Gastrocnemius medialis (tissue), 4 donors: ENCODE data around the gene SLC11A1. TPM values are rescaled to one million over a fixed set of nuclear protein-coding genes. Genes with fewer than 3 reads are reported as not detected.

Source experiments
- ATAC-seq, 2 donors: fragments of 150-250 bp; one replicate each; pipeline ENCODE4 v1.9.1; 2016
- DNase-seq, 2 donors: peaks; one replicate each; pipeline ENCODE4 v3.0.0-alpha.2; 2019
- H3K27ac ChIP-seq, 4 donors: fragments of 200-600 bp; sonication (generic); 1 replicate in 1 of 4; 2 replicates in 3 of 4; pipeline ENCODE4 v1.5.1; 2016 to 2018; ENCODE audit warnings: mild to moderate bottlenecking in 2 of 4, moderate library complexity in 1 of 4
- H3K27me3 ChIP-seq, 3 donors: fragments of 200-600 bp; sonication (generic) in 2 of 3; 1 replicate in 1 of 3; 2 replicates in 2 of 3; pipeline versions ENCODE4 v1.5.1 to v1.6.0; 2016 to 2019; ENCODE audit warnings: mild to moderate bottlenecking in 1 of 3, moderate library complexity in 1 of 3
- H3K36me3 ChIP-seq, 2 donors: fragments of 200-600 bp; sonication (generic) in 1 of 2; one replicate each; pipeline ENCODE4 v1.5.1; 2017 to 2018
- H3K4me1 ChIP-seq, 2 donors: fragments of 200-600 bp; sonication (generic) in 1 of 2; one replicate each; pipeline ENCODE4 v1.5.1; 2016 to 2017; ENCODE audit warnings: mild to moderate bottlenecking in 2 of 2
- H3K4me3 ChIP-seq, 4 donors: fragments of 200-600 bp; sonication (generic) in 3 of 4; 1 replicate in 1 of 4; 2 replicates in 3 of 4; pipeline ENCODE4 v1.5.1; 2016 to 2019; ENCODE audit warnings: mild to moderate bottlenecking in 2 of 4
- H3K9me3 ChIP-seq, 3 donors: fragments of 200-600 bp; sonication (generic) in 2 of 3; 1 replicate in 1 of 3; 2 replicates in 2 of 3; pipeline ENCODE4 v1.5.1; 2016 to 2019
- CTCF ChIP-seq, 5 experiments: fragments of 450-650 bp in 3 of 5; fragments of 200-600 bp in 2 of 5; sonication (generic) in 2 of 5; IDR thresholded peaks in 4 of 5; conservative IDR thresholded peaks in 1 of 5; 1 replicate in 4 of 5; 2 replicates in 1 of 5; pipeline ENCODE4 v1.5.1; 2016 to 2019; ENCODE audit warnings: antibody characterized with exemption in 5 of 5, mild to moderate bottlenecking in 3 of 5, moderate library complexity in 3 of 5
- POLR2A ChIP-seq, 2 donors: fragments of 450-650 bp; IDR thresholded peaks; one replicate each; pipeline ENCODE4 v1.6.1; 2017; ENCODE audit warnings: antibody characterized with exemption in 2 of 2, mild to moderate bottlenecking in 2 of 2, moderate library complexity in 2 of 2
- in situ Hi-C, 4 donors: fragments of 200-750 bp; cut with MboI; loops; one replicate each; pipeline versions ENCODE4 v1.15.0 to v1.8.0; 2017; ENCODE audit warnings: low sequenced_read_pairs in 4 of 4
- intact Hi-C: fragments of 100-400 bp; cut with DNase I; formaldehyde crosslinking; loops from one replicate; pipeline ENCODE4 v1.15.1; 2023; ENCODE audit warnings: low total_unique reads
- total RNA-seq, 4 donors: library from RNA; depleted of rRNA; stranded (reverse); fragments of >200 nt; gene quantifications; one replicate each; pipeline versions ENCODE4 v1.1.0 to v1.2.3, GENCODE V29; 2016

The SLC11A1 gene
- total RNA-seq, 4 donors from 2014 or later: 1.1 to 6.3 (median 4.5) TPM

- Histone ChIP-seq H3K4me1 (no peaks in the 10 kb centered on the region), H3K27me3 (no peaks in the 10 kb centered on the region), H3K4me3 (no peak overlapping the region), H3K36me3 (no peaks in the 10 kb centered on the region), H3K9me3 (no peaks in the 10 kb centered on the region), H3K27ac (no peak overlapping the region)
- intact Hi-C loops (no loop called here), in situ Hi-C loops (no loop called here)
- ATAC-seq (no peak), DNase-seq (no peak)
- TF ChIP-seq CTCF (IDR thresholded peaks at IDR 0.05 in 4 of 5, conservative IDR thresholded peaks at IDR 0.05 in 1 of 5): no peak
- TF ChIP-seq POLR2A (IDR thresholded peaks at IDR 0.05): no peak
Measured at GRCh38 chr2:218434456-218434855, 52.4 kb downstream of the SLC11A1 start.

GRCh38 chr2:218435003-218435982, 53.2 kb downstream of the SLC11A1 start:
- no peak overlapping the region for H3K27ac ChIP-seq
- ATAC-seq (no peak), DNase-seq (no peak)
- TF ChIP-seq POLR2A (IDR thresholded peaks at IDR 0.05): no peak
- TF ChIP-seq CTCF (IDR thresholded peaks at IDR 0.05 in 4 of 5, conservative IDR thresholded peaks at IDR 0.05 in 1 of 5): no peak
- no peaks in the 10 kb centered on the region for H3K9me3 ChIP-seq
- no peak overlapping the region for H3K4me3 ChIP-seq
- intact Hi-C loops (no loop called here), in situ Hi-C loops (no loop called here)
- no peaks in the 10 kb centered on the region for H3K27me3 ChIP-seq
- H3K4me1 ChIP-seq: no peaks in the 10 kb centered on the region
- H3K36me3 ChIP-seq: no peaks in the 10 kb centered on the region

GRCh38 chr2:218436992-218437391, 54.9 kb downstream of the SLC11A1 start:
- Histone ChIP-seq H3K4me3 (no peak overlapping the region), H3K27me3 (no peaks in the 10 kb centered on the region), H3K36me3 (no peaks in the 10 kb centered on the region), H3K27ac (no peak overlapping the region), H3K9me3 (no peaks in the 10 kb centered on the region), H3K4me1 (no peaks in the 10 kb centered on the region)
- TF ChIP-seq CTCF (IDR thresholded peaks at IDR 0.05 in 4 of 5, conservative IDR thresholded peaks at IDR 0.05 in 1 of 5): no peak
- in situ Hi-C loops (no loop called here), intact Hi-C loops (no loop called here)
- no peak for DNase-seq
- no peak for ATAC-seq

GRCh38 chr2:218437969-218438368, 55.9 kb downstream of the SLC11A1 start:
- no peak for TF ChIP-seq POLR2A (IDR thresholded peaks at IDR 0.05)
- TF ChIP-seq CTCF (IDR thresholded peaks at IDR 0.05 in 4 of 5, conservative IDR thresholded peaks at IDR 0.05 in 1 of 5): no peak
- Histone ChIP-seq H3K4me3 (no peak overlapping the region), H3K36me3 (no peaks in the 10 kb centered on the region), H3K9me3 (no peaks in the 10 kb centered on the region), H3K27ac (no peak overlapping the region), H3K27me3 (no peaks in the 10 kb centered on the region), H3K4me1 (no peaks in the 10 kb centered on the region)
- in situ Hi-C loops: no loop called here
- DNase-seq: no peak
- ATAC-seq: no peak
- intact Hi-C loops: no loop called here
